BJ (cell line): ENCODE results near the gene ANKRD65. TPM values are rescaled to one million over a fixed set of nuclear protein-coding genes. Genes with fewer than 3 reads are reported as not detected.
"Not testable (repeated sequence)": the region's sequence is repeated elsewhere in the genome, so short reads cannot be mapped to it uniquely, and the experiment has no call there.

Experiments used
- CTCF ChIA-PET: fragments of 350-600 bp; formaldehyde crosslinking; extraction: SDS; loops from one replicate; lab custom pipeline; 2021; ENCODE audit warnings: antibody characterized with exemption, inconsistent platforms; lab: Yijun Ruan, JAX
- POLR2A ChIA-PET: fragments of 300-600 bp; sonication (Branson Sonifier 250); formaldehyde crosslinking; extraction: SDS; loops from one replicate; lab custom pipeline; 2021; ENCODE audit warnings: antibody characterized with exemption; lab: Charles Lee
- DNase-seq: peaks from one replicate; pipeline ENCODE4 v3.0.0-alpha.2; 2011; ENCODE audit warnings: low read depth
- H3K27me3 ChIP-seq: 2 replicates; pipeline ENCODE4 v1.6.0; 2011; ENCODE audit warnings: low read length; ENCODE audit not compliant: control insufficient read depth, insufficient read depth
- H3K36me3 ChIP-seq: 2 replicates; pipeline ENCODE4 v1.5.1; 2011; ENCODE audit warnings: low read length; ENCODE audit not compliant: control insufficient read depth, insufficient read depth
- H3K4me3 ChIP-seq: 2 replicates; pipeline ENCODE4 v1.5.1; 2011; ENCODE audit warnings: low read depth, mild to moderate bottlenecking, control low read depth, low read length
- CTCF ChIP-seq: IDR thresholded peaks from 2 replicates; pipeline ENCODE4 v1.5.1; 2011; ENCODE audit warnings: low read depth, mild to moderate bottlenecking, control low read depth, inconsistent platforms, low read length, moderate library complexity; ENCODE audit not compliant: insufficient read depth
- polyA plus RNA-seq: library from polyadenylated mRNA; depleted of rRNA; stranded (reverse); fragments of >200 nt; gene quantifications from 2 replicates; pipeline ENCODE4 v1.2.3, GENCODE V29; 2011; rRNA removed

Gene ANKRD65
- polyA plus RNA-seq, 1 experiment = 0.43 TPM

GRCh38 chr1:1371364-1371745, 49.7 kb downstream of the ANKRD65 start:
- Histone ChIP-seq H3K27me3 (no peaks in the 10 kb centered on the region), H3K4me3 (no peak overlapping the region), H3K36me3 (peaks cover 5% of the 10 kb centered on the region)
- CTCF ChIA-PET = interaction anchor here (0.7 to 6.4 kb wide), 22 partner anchors 8 to 390 kb away, joined by 3 to 46 read pairs (median 6); partner anchors contain the start of genes DVL1, MXRA8 and TAS1R3
- POLR2A ChIA-PET = interaction anchor here (1.0 kb wide), 1 partner anchor 9 kb away, joined by 4 read pairs; no protein-coding TSS in a partner anchor
- no peak for DNase-seq
- TF ChIP-seq CTCF = no peak

GRCh38 chr1:1370771-1371300, 50.2 kb downstream of the ANKRD65 start:
- no peaks in the 10 kb centered on the region for H3K27me3 ChIP-seq
- H3K36me3 ChIP-seq = peaks cover 5% of the 10 kb centered on the region
- ChIA-PET POLR2A (interaction anchor here (1.0 kb wide), 1 partner anchor 9 kb away, joined by 4 read pairs; no protein-coding TSS in a partner anchor), CTCF (interaction anchor here (0.7 to 6.4 kb wide), 14 partner anchors 8 to 388 kb away, joined by 3 to 46 read pairs (median 8); partner anchors contain the start of genes DVL1, MXRA8 and TAS1R3)
- TF ChIP-seq CTCF = no peak
- no peak overlapping the region for H3K4me3 ChIP-seq
- no peak for DNase-seq

GRCh38 chr1:1370094-1370493, 51.0 kb downstream of the ANKRD65 start:
- H3K27me3 ChIP-seq, H3K36me3 ChIP-seq, DNase-seq, POLR2A ChIA-PET, H3K4me3 ChIP-seq: not testable (repeated sequence)
- CTCF ChIA-PET = interaction anchor here (1.0 to 6.4 kb wide), 4 partner anchors 12 to 387 kb away, joined by 3 to 46 read pairs (median 18); partner anchors contain the start of genes DVL1 and MXRA8

Other genes starting within 250 kb of the ANKRD65 start
- gene TTLL10, start 247.4 kb downstream of the ANKRD65 start, polyA plus RNA-seq = not detected in 2 replicates
- gene TNFRSF18, start 214.7 kb downstream of the ANKRD65 start, polyA plus RNA-seq = 0.40 TPM in 1 of 2 replicates, not detected in the other
- gene TNFRSF4, start 207.1 kb downstream of the ANKRD65 start, polyA plus RNA-seq = not detected in 2 replicates
- 119 and 188 TPM in 2 replicates for gene SDF4, start 189.3 kb downstream of the ANKRD65 start, polyA plus RNA-seq
- 16.9 and 20.9 TPM in 2 replicates for gene B3GALT6, start 189.0 kb downstream of the ANKRD65 start, polyA plus RNA-seq
- gene C1QTNF12, start 174.6 kb downstream of the ANKRD65 start, polyA plus RNA-seq = 0.42 and 0.43 TPM in 2 replicates
- 20.5 and 25.7 TPM in 2 replicates for gene UBE2J2, start 147.4 kb downstream of the ANKRD65 start, polyA plus RNA-seq
- 1.1 and 1.9 TPM in 2 replicates for gene SCNN1D, start 140.8 kb downstream of the ANKRD65 start, polyA plus RNA-seq
- 19.5 and 33.9 TPM in 2 replicates for gene ACAP3, start 113.3 kb downstream of the ANKRD65 start, polyA plus RNA-seq
- gene PUSL1, start 112.7 kb downstream of the ANKRD65 start, polyA plus RNA-seq = 11.9 and 18.2 TPM in 2 replicates
- gene INTS11, start 96.6 kb downstream of the ANKRD65 start, polyA plus RNA-seq = 52.0 and 95.8 TPM in 2 replicates
- gene CPTP, start 96.5 kb downstream of the ANKRD65 start, polyA plus RNA-seq = 11.1 and 14.2 TPM in 2 replicates
- 0.06 and 0.11 TPM in 2 replicates for gene TAS1R3, start 90.0 kb downstream of the ANKRD65 start, polyA plus RNA-seq
- 16.2 and 23.6 TPM in 2 replicates for gene DVL1, start 71.9 kb downstream of the ANKRD65 start, polyA plus RNA-seq
- 427 and 702 TPM in 2 replicates for gene MXRA8, start 62.7 kb downstream of the ANKRD65 start, polyA plus RNA-seq
- gene AURKAIP1, start 46.1 kb downstream of the ANKRD65 start, polyA plus RNA-seq = 73.2 and 97.8 TPM in 2 replicates
- gene CCNL2, start 21.9 kb downstream of the ANKRD65 start, polyA plus RNA-seq = 142 and 175 TPM in 2 replicates
- gene MRPL20, start 14.0 kb downstream of the ANKRD65 start, polyA plus RNA-seq = 84.8 and 121 TPM in 2 replicates
- 1.7 and 2.0 TPM in 2 replicates for gene VWA1, start 14.4 kb upstream of the ANKRD65 start, polyA plus RNA-seq
- 0.06 and 0.20 TPM in 2 replicates for gene ATAD3C, start 28.4 kb upstream of the ANKRD65 start, polyA plus RNA-seq
- gene ATAD3B, start 50.5 kb upstream of the ANKRD65 start, polyA plus RNA-seq = 9.5 and 12.5 TPM in 2 replicates
- 12.5 and 19.7 TPM in 2 replicates for gene ATAD3A, start 90.9 kb upstream of the ANKRD65 start, polyA plus RNA-seq
- 5.5 and 8.7 TPM in 2 replicates for gene TMEM240, start 119.3 kb upstream of the ANKRD65 start, polyA plus RNA-seq
- gene SSU72, start 153.6 kb upstream of the ANKRD65 start, polyA plus RNA-seq = 101 and 121 TPM in 2 replicates
- 2.7 and 4.4 TPM in 2 replicates for gene FNDC10, start 178.9 kb upstream of the ANKRD65 start, polyA plus RNA-seq
- 14.8 and 23.1 TPM in 2 replicates for gene MIB2, start 194.2 kb upstream of the ANKRD65 start, polyA plus RNA-seq
- 3.1 and 5.7 TPM in 2 replicates for gene MMP23B, start 210.9 kb upstream of the ANKRD65 start, polyA plus RNA-seq
- gene CDK11B, start 237.7 kb upstream of the ANKRD65 start, polyA plus RNA-seq = 5.9 and 6.3 TPM in 2 replicates